HepG2 (cell line): ENCODE results near the gene BAZ1B. TPM values are rescaled to one million over a fixed set of nuclear protein-coding genes. Genes with fewer than 3 reads are reported as not detected.

ENCODE experiments used
- KDM5B ChIP-seq: sonication (generic); formaldehyde crosslinking; IDR thresholded peaks from 2 replicates; pipeline ENCODE4 v1.4.0; 2020; ENCODE audit warnings: missing genetic modification reagents, mild to moderate bottlenecking, borderline replicate concordance
- MEF2D ChIP-seq: sonication (generic); formaldehyde crosslinking; IDR thresholded peaks from 2 replicates; pipeline ENCODE4 v1.5.1; 2020; ENCODE audit warnings: mild to moderate bottlenecking, missing genetic modification reagents
- NR2F2 ChIP-seq: IDR thresholded peaks from 2 replicates; pipeline ENCODE4 v1.6.1; 2012; ENCODE audit warnings: low read depth, inconsistent platforms, borderline replicate concordance
- REPIN1 ChIP-seq: sonication (generic); formaldehyde crosslinking; IDR thresholded peaks from 2 replicates; pipeline ENCODE4 v1.8.0; 2022; ENCODE audit warnings: missing genetic modification reagents, low read depth, mild to moderate bottlenecking, borderline replicate concordance
- TAF15 ChIP-seq: fragments of 200-400 bp; formaldehyde crosslinking; IDR thresholded peaks from one replicate; pipeline ENCODE4 v1.6.1; 2018; ENCODE audit warnings: mild to moderate bottlenecking, low read depth, low read length; ENCODE audit not compliant: poor library complexity, severe bottlenecking
- ZBTB7B ChIP-seq: sonication (generic); formaldehyde crosslinking; IDR thresholded peaks from 2 replicates; pipeline ENCODE4 v1.4.0; 2020; ENCODE audit warnings: missing genetic modification reagents
- ZC3H4 ChIP-seq: sonication (generic); formaldehyde crosslinking; IDR thresholded peaks from 2 replicates; pipeline ENCODE4 v1.4.0; 2020; ENCODE audit warnings: missing genetic modification reagents, borderline replicate concordance
- ZKSCAN8 ChIP-seq: IDR thresholded peaks from 2 replicates; pipeline ENCODE4 v1.6.1; 2016; ENCODE audit warnings: borderline replicate concordance, missing genetic modification reagents, missing compliant biosample characterization
- ZNF143 ChIP-seq: sonication (generic); formaldehyde crosslinking; IDR thresholded peaks from 2 replicates; pipeline ENCODE4 v1.4.0; 2020; ENCODE audit warnings: missing genetic modification reagents
- ZNF264 ChIP-seq: sonication (generic); formaldehyde crosslinking; IDR thresholded peaks from 2 replicates; pipeline ENCODE4 v1.4.0; 2020; ENCODE audit warnings: missing genetic modification reagents
- ZNF879 ChIP-seq: sonication (generic); formaldehyde crosslinking; IDR thresholded peaks from 2 replicates; pipeline ENCODE4 v1.8.1; 2023; ENCODE audit warnings: missing genetic modification reagents
- polyA plus RNA-seq, 8 experiments: library from polyadenylated mRNA; depleted of rRNA in 3 of 8; stranded (reverse) in 7 of 8; unstranded in 1 of 8; fragments of >200 nt; fragmentation: Illumina TruSeq in 4 of 8; extraction: Trizol in 4 of 8; gene quantifications; 2 replicates each; pipeline versions ENCODE4 v1.2.1 to v1.2.3, GENCODE V29; 2011 to 2016; ENCODE audit warnings: low read depth in 4 of 8, missing spikeins in 1 of 8, mixed read lengths in 1 of 8; ENCODE audit not compliant: insufficient read depth in 1 of 8
- total RNA-seq, 5 experiments: library from RNA; depleted of rRNA; stranded (reverse); fragments of >200 nt; fragmentation: Illumina TruSeq; extraction: Trizol; gene quantifications; 2 replicates each; pipeline ENCODE4 v1.2.3, GENCODE V29; 2016; ENCODE audit warnings: low read depth in 1 of 5
- TF ChIP-seq, protein P1 (sequence below): sonication (generic); formaldehyde crosslinking; conservative IDR thresholded peaks from 2 replicates; pipeline ENCODE4 v1.5.0; 2020; ENCODE audit warnings: missing genetic modification reagents
- TF ChIP-seq, protein P2 (sequence below): sonication (generic); formaldehyde crosslinking; IDR thresholded peaks from 2 replicates; pipeline ENCODE4 v1.5.1; 2020; ENCODE audit warnings: missing genetic modification reagents, mild to moderate bottlenecking, borderline replicate concordance
- TF ChIP-seq, protein P3 (sequence below): sonication (generic); formaldehyde crosslinking; IDR thresholded peaks from 2 replicates; pipeline ENCODE4 v1.4.0; 2020; ENCODE audit warnings: mild to moderate bottlenecking, missing genetic modification reagents
- TF ChIP-seq, protein P4 (sequence below): sonication (generic); formaldehyde crosslinking; IDR thresholded peaks from 2 replicates; pipeline ENCODE4 v1.4.0; 2020; ENCODE audit warnings: missing genetic modification reagents
- TF ChIP-seq, protein P5 (sequence below): sonication (generic); formaldehyde crosslinking; IDR thresholded peaks from 2 replicates; pipeline ENCODE4 v1.4.0; 2020; ENCODE audit warnings: missing genetic modification reagents, borderline replicate concordance
- TF ChIP-seq, protein P6 (sequence below): sonication (generic); formaldehyde crosslinking; IDR thresholded peaks from 2 replicates; pipeline ENCODE4 v1.4.0; 2020; ENCODE audit warnings: mild to moderate bottlenecking, missing genetic modification reagents
- TF ChIP-seq, protein P7 (sequence below): sonication (generic); formaldehyde crosslinking; IDR thresholded peaks from 2 replicates; pipeline ENCODE4 v1.8.1; 2023; ENCODE audit warnings: mild to moderate bottlenecking, missing genetic modification reagents

The BAZ1B gene
- total and polyA plus RNA-seq, 2 of the 13 experiments (the other 11 are each of a cell fraction or from before 2014, with no cell fraction given): 18.6 to 69.4 TPM

DNA sequence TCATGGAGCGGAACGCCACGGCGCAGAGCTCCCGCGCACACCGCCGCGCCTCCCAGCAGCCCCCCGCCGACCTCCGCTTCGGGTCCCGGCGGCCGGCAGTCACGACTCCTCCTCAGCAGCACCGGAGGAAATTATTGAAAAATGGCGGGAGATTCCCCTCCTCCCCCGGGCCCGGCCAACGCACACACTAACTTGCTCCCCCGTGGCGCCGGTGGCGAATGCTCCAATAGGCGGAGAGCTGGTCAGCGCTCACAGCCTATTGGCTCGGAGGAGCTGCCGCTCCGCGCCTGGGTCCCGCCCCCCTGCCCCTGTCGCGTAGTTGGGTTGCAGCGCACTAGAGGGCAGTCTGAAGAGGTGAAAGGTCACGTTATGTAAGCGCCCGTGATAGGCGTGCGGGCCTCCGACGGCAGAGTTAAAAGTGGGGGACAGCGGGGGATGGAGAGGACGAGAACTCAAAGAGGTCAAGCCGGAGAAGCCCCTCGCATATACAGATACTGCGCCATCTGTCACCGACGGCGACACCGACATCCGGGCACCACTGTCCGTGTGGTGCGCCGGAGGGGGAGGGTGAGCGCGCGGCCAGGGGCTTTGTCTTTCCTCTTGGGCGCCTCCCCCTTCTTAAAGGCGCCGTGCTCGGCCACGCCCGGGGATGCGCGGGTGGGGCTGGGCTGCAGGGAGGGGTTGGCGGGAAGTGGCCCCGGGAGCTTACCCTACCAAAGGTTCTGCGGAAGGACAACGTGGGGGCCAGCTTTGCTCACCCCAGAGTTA is at the start of gene BAZ1B (continued):
- TF ChIP-seq, protein P1, sequence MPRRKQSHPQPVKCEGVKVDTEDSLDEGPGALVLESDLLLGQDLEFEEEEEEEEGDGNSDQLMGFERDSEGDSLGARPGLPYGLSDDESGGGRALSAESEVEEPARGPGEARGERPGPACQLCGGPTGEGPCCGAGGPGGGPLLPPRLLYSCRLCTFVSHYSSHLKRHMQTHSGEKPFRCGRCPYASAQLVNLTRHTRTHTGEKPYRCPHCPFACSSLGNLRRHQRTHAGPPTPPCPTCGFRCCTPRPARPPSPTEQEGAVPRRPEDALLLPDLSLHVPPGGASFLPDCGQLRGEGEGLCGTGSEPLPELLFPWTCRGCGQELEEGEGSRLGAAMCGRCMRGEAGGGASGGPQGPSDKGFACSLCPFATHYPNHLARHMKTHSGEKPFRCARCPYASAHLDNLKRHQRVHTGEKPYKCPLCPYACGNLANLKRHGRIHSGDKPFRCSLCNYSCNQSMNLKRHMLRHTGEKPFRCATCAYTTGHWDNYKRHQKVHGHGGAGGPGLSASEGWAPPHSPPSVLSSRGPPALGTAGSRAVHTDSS (CRISPR knock-in tag): no peak
- TF ChIP-seq MEF2D (peak; percentile 75), REPIN1 (peak; percentile 65; the same call in 1 of the 2 replicates), ZNF264 (CRISPR knock-in tag) (no peak), NR2F2 (peak; percentile 85), TAF15 (peak; percentile 84), ZBTB7B (CRISPR knock-in tag) (0 out of 2 replicates have a peak, but pooled peaks have one; percentile 21), ZC3H4 (CRISPR knock-in tag) (no peak), KDM5B (no peak; the same call in 1 of the 2 replicates), ZNF879 (CRISPR knock-in tag) (no peak), ZKSCAN8 (no peak; the same call in 1 of the 2 replicates), ZNF143 (CRISPR knock-in tag) (no peak)
- TF ChIP-seq, protein P2, sequence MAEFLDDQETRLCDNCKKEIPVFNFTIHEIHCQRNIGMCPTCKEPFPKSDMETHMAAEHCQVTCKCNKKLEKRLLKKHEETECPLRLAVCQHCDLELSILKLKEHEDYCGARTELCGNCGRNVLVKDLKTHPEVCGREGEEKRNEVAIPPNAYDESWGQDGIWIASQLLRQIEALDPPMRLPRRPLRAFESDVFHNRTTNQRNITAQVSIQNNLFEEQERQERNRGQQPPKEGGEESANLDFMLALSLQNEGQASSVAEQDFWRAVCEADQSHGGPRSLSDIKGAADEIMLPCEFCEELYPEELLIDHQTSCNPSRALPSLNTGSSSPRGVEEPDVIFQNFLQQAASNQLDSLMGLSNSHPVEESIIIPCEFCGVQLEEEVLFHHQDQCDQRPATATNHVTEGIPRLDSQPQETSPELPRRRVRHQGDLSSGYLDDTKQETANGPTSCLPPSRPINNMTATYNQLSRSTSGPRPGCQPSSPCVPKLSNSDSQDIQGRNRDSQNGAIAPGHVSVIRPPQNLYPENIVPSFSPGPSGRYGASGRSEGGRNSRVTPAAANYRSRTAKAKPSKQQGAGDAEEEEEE (CRISPR knock-in tag): no peak
- TF ChIP-seq, protein P3, sequence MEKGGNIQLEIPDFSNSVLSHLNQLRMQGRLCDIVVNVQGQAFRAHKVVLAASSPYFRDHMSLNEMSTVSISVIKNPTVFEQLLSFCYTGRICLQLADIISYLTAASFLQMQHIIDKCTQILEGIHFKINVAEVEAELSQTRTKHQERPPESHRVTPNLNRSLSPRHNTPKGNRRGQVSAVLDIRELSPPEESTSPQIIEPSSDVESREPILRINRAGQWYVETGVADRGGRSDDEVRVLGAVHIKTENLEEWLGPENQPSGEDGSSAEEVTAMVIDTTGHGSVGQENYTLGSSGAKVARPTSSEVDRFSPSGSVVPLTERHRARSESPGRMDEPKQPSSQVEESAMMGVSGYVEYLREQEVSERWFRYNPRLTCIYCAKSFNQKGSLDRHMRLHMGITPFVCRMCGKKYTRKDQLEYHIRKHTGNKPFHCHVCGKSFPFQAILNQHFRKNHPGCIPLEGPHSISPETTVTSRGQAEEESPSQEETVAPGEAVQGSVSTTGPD: no peak
- TF ChIP-seq, protein P4, sequence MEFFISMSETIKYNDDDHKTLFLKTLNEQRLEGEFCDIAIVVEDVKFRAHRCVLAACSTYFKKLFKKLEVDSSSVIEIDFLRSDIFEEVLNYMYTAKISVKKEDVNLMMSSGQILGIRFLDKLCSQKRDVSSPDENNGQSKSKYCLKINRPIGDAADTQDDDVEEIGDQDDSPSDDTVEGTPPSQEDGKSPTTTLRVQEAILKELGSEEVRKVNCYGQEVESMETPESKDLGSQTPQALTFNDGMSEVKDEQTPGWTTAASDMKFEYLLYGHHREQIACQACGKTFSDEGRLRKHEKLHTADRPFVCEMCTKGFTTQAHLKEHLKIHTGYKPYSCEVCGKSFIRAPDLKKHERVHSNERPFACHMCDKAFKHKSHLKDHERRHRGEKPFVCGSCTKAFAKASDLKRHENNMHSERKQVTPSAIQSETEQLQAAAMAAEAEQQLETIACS (CRISPR knock-in tag): peak; percentile 62
- TF ChIP-seq, protein P5, sequence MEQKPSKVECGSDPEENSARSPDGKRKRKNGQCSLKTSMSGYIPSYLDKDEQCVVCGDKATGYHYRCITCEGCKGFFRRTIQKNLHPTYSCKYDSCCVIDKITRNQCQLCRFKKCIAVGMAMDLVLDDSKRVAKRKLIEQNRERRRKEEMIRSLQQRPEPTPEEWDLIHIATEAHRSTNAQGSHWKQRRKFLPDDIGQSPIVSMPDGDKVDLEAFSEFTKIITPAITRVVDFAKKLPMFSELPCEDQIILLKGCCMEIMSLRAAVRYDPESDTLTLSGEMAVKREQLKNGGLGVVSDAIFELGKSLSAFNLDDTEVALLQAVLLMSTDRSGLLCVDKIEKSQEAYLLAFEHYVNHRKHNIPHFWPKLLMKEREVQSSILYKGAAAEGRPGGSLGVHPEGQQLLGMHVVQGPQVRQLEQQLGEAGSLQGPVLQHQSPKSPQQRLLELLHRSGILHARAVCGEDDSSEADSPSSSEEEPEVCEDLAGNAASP: 0 out of 2 replicates have a peak, but pooled peaks have one; percentile 39
- TF ChIP-seq, protein P6, sequence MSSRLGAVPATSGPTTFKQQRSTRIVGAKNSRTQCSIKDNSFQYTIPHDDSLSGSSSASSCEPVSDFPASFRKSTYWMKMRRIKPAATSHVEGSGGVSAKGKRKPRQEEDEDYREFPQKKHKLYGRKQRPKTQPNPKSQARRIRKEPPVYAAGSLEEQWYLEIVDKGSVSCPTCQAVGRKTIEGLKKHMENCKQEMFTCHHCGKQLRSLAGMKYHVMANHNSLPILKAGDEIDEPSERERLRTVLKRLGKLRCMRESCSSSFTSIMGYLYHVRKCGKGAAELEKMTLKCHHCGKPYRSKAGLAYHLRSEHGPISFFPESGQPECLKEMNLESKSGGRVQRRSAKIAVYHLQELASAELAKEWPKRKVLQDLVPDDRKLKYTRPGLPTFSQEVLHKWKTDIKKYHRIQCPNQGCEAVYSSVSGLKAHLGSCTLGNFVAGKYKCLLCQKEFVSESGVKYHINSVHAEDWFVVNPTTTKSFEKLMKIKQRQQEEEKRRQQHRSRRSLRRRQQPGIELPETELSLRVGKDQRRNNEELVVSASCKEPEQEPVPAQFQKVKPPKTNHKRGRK (CRISPR knock-in tag): no peak
- TF ChIP-seq, protein P7, sequence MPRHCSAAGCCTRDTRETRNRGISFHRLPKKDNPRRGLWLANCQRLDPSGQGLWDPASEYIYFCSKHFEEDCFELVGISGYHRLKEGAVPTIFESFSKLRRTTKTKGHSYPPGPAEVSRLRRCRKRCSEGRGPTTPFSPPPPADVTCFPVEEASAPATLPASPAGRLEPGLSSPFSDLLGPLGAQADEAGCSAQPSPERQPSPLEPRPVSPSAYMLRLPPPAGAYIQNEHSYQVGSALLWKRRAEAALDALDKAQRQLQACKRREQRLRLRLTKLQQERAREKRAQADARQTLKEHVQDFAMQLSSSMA (CRISPR knock-in tag): no peak
